Tibial artery (tissue), 4 donors: Measurements from ENCODE around the gene PLSCR5.
A peak's percentile ranks its signal among the peaks of the same experiment; 100 is the strongest.

Experiments
- DNase-seq, 2 donors: peaks; one replicate each; pipeline ENCODE4 v3.0.0-alpha.2; 2019
- H3K27ac ChIP-seq, 2 donors: fragments of 200-600 bp; sonication (generic) in 1 of 2; 1 replicate in 1 of 2; 2 replicates in 1 of 2; pipeline ENCODE4 v1.5.1; 2018 to 2019; ENCODE audit warnings: mild to moderate bottlenecking in 1 of 2
- H3K27me3 ChIP-seq, 2 donors: fragments of 200-600 bp; sonication (generic) in 1 of 2; one replicate each; pipeline versions ENCODE4 v1.5.1 to v1.6.0; 2016 to 2019
- H3K36me3 ChIP-seq, 3 donors: fragments of 200-600 bp; sonication (generic) in 2 of 3; one replicate each; pipeline ENCODE4 v1.5.1; 2016 to 2019; ENCODE audit warnings: mild to moderate bottlenecking in 2 of 3
- H3K4me1 ChIP-seq, 4 donors: fragments of 200-600 bp; sonication (generic) in 2 of 4; 1 replicate in 3 of 4; 2 replicates in 1 of 4; pipeline ENCODE4 v1.5.1; 2016 to 2019
- H3K4me3 ChIP-seq, 2 donors: fragments of 200-600 bp; sonication (generic) in 1 of 2; 1 replicate in 1 of 2; 2 replicates in 1 of 2; pipeline ENCODE4 v1.5.1; 2018 to 2019; ENCODE audit warnings: mild to moderate bottlenecking in 2 of 2
- H3K9me3 ChIP-seq, 3 donors: fragments of 200-600 bp; sonication (generic) in 1 of 3; one replicate each; pipeline ENCODE4 v1.5.1; 2016 to 2019
- CTCF ChIP-seq, 2 experiments: fragments of 200-600 bp in 1 of 2; fragments of 450-650 bp in 1 of 2; IDR thresholded peaks; one replicate each; pipeline ENCODE4 v1.5.1; 2017 to 2019; ENCODE audit warnings: antibody characterized with exemption in 2 of 2, mild to moderate bottlenecking in 1 of 2, moderate library complexity in 1 of 2
- intact Hi-C: fragments of 100-400 bp; cut with DNase I; formaldehyde crosslinking; loops from one replicate; pipeline ENCODE4 v1.15.0; 2023; ENCODE audit warnings: low total_unique reads

Gene PLSCR5

GRCh38 chr3:146612015-146612414, 6.9 kb upstream of the PLSCR5 start:
- H3K4me1 ChIP-seq, result no peaks in the 10 kb centered on the region
- no peak overlapping the region for H3K4me3 ChIP-seq
- TF ChIP-seq CTCF (IDR thresholded peaks at IDR 0.05), result no peak
- no peaks in the 10 kb centered on the region for H3K27me3 ChIP-seq
- intact Hi-C loops, result no loop called here
- no peak overlapping the region for H3K27ac ChIP-seq
- no peak for DNase-seq
- H3K36me3 ChIP-seq, result no peaks in the 10 kb centered on the region
- no peaks in the 10 kb centered on the region for H3K9me3 ChIP-seq

DNA sequence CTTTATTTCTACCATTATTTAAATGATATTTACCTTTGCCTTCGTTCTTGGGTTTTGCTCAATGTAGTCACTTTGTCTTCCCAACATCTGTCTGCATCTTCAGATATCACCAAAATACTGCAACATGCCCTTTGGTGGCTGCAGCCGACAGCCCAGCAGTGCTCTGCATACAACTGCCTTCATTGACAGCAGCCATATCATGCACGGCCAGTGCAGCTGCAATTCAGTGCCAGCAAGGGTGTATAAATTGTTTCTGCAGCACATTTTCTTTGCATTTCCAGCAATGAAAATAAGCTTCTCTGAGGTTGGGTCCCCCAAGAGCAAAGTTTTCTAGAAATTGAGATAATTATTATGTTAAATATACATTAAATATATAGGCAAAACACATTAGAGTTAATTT, 6.0 kb upstream of the PLSCR5 start:
- intact Hi-C loops, result no loop called here
- H3K4me3 ChIP-seq, result no peak overlapping the region
- no peak for TF ChIP-seq CTCF (IDR thresholded peaks at IDR 0.05)
- no peak for DNase-seq
- no peak overlapping the region for H3K27ac ChIP-seq
- no peaks in the 10 kb centered on the region for H3K9me3 ChIP-seq
- no peaks in the 10 kb centered on the region for H3K27me3 ChIP-seq
- H3K4me1 ChIP-seq, result no peaks in the 10 kb centered on the region
- H3K36me3 ChIP-seq, result no peaks in the 10 kb centered on the region

GRCh38 chr3:146598535-146598934, 6.6 kb downstream of the PLSCR5 start:
- no peaks in the 10 kb centered on the region for H3K36me3 ChIP-seq
- no peak for TF ChIP-seq CTCF (IDR thresholded peaks at IDR 0.05)

DNA sequence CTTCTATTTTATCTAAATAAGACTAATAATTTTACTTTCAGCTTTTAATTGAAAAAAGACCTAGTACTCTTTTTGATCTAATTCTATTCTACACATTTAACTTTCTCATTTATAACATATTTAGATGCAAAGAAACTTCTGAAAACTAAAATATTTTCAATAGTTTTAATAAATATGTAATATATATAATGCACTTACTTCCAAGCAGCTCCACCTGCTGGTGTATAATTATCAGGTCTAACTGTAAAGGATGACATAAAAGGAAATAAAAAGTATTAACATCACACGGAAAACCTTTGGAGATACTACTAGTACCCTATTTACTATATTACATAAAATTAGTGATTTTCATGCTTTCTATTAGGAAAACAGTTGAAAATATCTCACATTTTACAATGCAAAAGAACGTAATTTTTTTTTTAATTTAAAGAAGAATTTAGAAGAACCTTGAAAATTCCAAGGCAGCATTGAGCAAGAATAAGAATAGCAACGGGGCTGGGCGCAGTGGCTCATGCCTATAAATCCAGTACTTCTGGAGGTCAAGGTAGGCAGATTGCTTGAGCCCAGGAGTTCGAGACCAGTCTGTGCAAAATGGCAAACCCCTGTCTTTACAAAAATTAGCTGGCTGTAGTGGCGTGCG, 10.2 kb downstream of the PLSCR5 start:
- H3K9me3 ChIP-seq, result no peaks in the 10 kb centered on the region
- no peaks in the 10 kb centered on the region for H3K36me3 ChIP-seq
- H3K27me3 ChIP-seq, result no peaks in the 10 kb centered on the region
- DNase-seq, result no peak
- intact Hi-C loops, result no loop called here
- no peak overlapping the region for H3K27ac ChIP-seq
- no peaks in the 10 kb centered on the region for H3K4me1 ChIP-seq
- H3K4me3 ChIP-seq, result no peak overlapping the region
- peak in 1 of 2 experiments; percentile 10 for TF ChIP-seq CTCF (IDR thresholded peaks at IDR 0.05)

More at GRCh38 chr3:146598535-146598934, 6.6 kb downstream of the PLSCR5 start:
- H3K27ac ChIP-seq, result no peak overlapping the region
- no peaks in the 10 kb centered on the region for H3K4me1 ChIP-seq
- no peaks in the 10 kb centered on the region for H3K27me3 ChIP-seq
- DNase-seq, result no peak
- intact Hi-C loops, result no loop called here
- no peaks in the 10 kb centered on the region for H3K9me3 ChIP-seq
- no peak overlapping the region for H3K4me3 ChIP-seq

- intact Hi-C loops, result no loop called here
- no peak for TF ChIP-seq CTCF (IDR thresholded peaks at IDR 0.05)
- H3K27ac ChIP-seq, result no peak overlapping the region
- no peaks in the 10 kb centered on the region for H3K27me3 ChIP-seq
- no peaks in the 10 kb centered on the region for H3K4me1 ChIP-seq
- no peak overlapping the region for H3K4me3 ChIP-seq
- DNase-seq, result no peak
- no peaks in the 10 kb centered on the region for H3K9me3 ChIP-seq
- H3K36me3 ChIP-seq, result no peaks in the 10 kb centered on the region
Measured at GRCh38 chr3:146593776-146594175, 11.4 kb downstream of the PLSCR5 start.

DNA sequence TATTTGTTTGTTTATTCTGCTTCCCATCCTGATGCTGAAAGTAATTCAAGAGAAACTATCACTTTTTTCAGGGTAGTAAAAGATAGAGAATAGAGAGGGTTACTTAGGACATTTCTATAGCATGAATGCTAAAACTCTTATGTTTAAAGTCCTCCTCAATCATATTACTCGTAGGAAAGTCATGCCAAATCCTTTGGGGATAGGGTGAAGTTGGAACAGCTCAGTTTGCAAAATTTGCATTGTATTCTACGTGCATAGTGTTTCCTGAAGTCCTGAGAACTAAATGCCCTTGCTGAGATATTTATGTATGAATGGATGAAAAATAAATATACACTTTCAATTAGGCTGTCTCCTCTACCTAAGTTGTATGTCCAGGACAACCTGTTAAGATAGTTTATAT, 14.6 kb downstream of the PLSCR5 start:
- H3K4me3 ChIP-seq, result no peak overlapping the region
- no peaks in the 10 kb centered on the region for H3K4me1 ChIP-seq
- no peaks in the 10 kb centered on the region for H3K9me3 ChIP-seq
- H3K27me3 ChIP-seq, result no peaks in the 10 kb centered on the region
- DNase-seq, result no peak
- H3K27ac ChIP-seq, result no peak overlapping the region
- no peak for TF ChIP-seq CTCF (IDR thresholded peaks at IDR 0.05)
- no peaks in the 10 kb centered on the region for H3K36me3 ChIP-seq
- intact Hi-C loops, result no loop called here
